HepG2 (cell line): ENCODE results near the gene TEAD1. TPM values are rescaled to one million over a fixed set of nuclear protein-coding genes. Genes with fewer than 3 reads are reported as not detected.

Experiments used
- ATAC-seq: fragments of 200-7000 bp; cut with Tn5 transposase; 3 replicates; pipeline ENCODE4 v1.9.1; 2020; ENCODE audit warnings: mild to moderate bottlenecking, moderate library complexity
- BruUV-seq: library from RNA; stranded (reverse); fragments of 400-500 nt; replicated peaks from 2 replicates; lab custom pipeline; 2021; lab: Mats Ljungman, UMichigan
- CTCF ChIA-PET: fragments of 300-600 bp; formaldehyde crosslinking; extraction: SDS; loops from one replicate; lab custom pipeline; 2021; ENCODE audit warnings: low total read pairs, inconsistent platforms, low intra/inter-chr PET ratio; lab: Yijun Ruan, JAX
- POLR2A ChIA-PET: fragments of 350-600 bp; sonication (Branson Sonifier 250); formaldehyde crosslinking; loops from one replicate; lab custom pipeline; 2020; ENCODE audit warnings: antibody characterized with exemption, inconsistent platforms; lab: Yijun Ruan, JAX
- DNase-seq: peaks from one replicate; pipeline ENCODE4 v3.0.0-alpha.2; 2015; ENCODE audit warnings: low spot score
- FAIRE-seq: peaks from 3 replicates; lab custom pipeline; 2011; peaks lifted over from hg19 to GRCh38; lab: Jason Lieb, UNC
- H2AFZ ChIP-seq: one replicate; pipeline ENCODE4 v1.6.1; 2011; ENCODE audit warnings: low read length, inconsistent platforms
- H3K27ac ChIP-seq: fragments of 300-600 bp; 3 replicates; pipeline ENCODE4 v1.8.0; 2011; ENCODE audit warnings: mixed run types, mild to moderate bottlenecking, mixed read lengths, low read length, inconsistent platforms; ENCODE audit not compliant: insufficient read depth; ENCODE audit errors: extremely low read length
- H3K27me3 ChIP-seq, 2 experiments: fragments of 200-600 bp in 1 of 2; 2 replicates in 1 of 2; 3 replicates in 1 of 2; pipeline versions ENCODE4 v1.6.0 to v1.8.0; 2011; ENCODE audit warnings: low read length in 2 of 2, mild to moderate bottlenecking in 2 of 2, moderate library complexity in 2 of 2, inconsistent platforms in 1 of 2; ENCODE audit not compliant: insufficient read depth in 2 of 2, control insufficient read depth in 1 of 2
- H3K36me3 ChIP-seq, 2 experiments: fragments of 200-600 bp in 1 of 2; replicated peaks in 1 of 2; 2 replicates in 1 of 2; 3 replicates in 1 of 2; pipeline versions ENCODE4 v1.5.1 to v1.8.0; 2011; ENCODE audit warnings: low read length in 2 of 2, inconsistent platforms in 1 of 2; ENCODE audit not compliant: insufficient read depth in 2 of 2, control insufficient read depth in 1 of 2
- H3K4me1 ChIP-seq: 2 replicates; pipeline ENCODE4 v1.5.1; 2012; ENCODE audit warnings: low read length, inconsistent platforms; ENCODE audit not compliant: insufficient read depth
- H3K4me2 ChIP-seq: 2 replicates; pipeline ENCODE4 v1.6.0; 2011; ENCODE audit warnings: low read depth, low read length, inconsistent platforms
- H3K4me3 ChIP-seq, 3 experiments: fragments of 200-600 bp in 1 of 3; sonication (generic), shearing (Covaris generic) in 1 of 3; replicated peaks in 1 of 3; 2 replicates each; pipeline ENCODE4 v1.5.1; 2011 to 2016; ENCODE audit warnings: low read length in 3 of 3, inconsistent platforms in 2 of 3, low read depth in 2 of 3, mild to moderate bottlenecking in 2 of 3, control low read depth in 1 of 3, mixed read lengths in 1 of 3; ENCODE audit not compliant: insufficient read depth in 1 of 3
- H3K79me2 ChIP-seq: one replicate; pipeline ENCODE4 v1.6.1; 2011; ENCODE audit warnings: low read length, inconsistent platforms; ENCODE audit not compliant: insufficient read depth
- H3K9ac ChIP-seq: 2 replicates; pipeline ENCODE4 v1.6.0; 2011; ENCODE audit warnings: mild to moderate bottlenecking, low read depth, low read length, inconsistent platforms; ENCODE audit not compliant: insufficient read depth
- H3K9me3 ChIP-seq: 2 replicates; pipeline ENCODE4 v1.5.1; 2012; ENCODE audit warnings: mild to moderate bottlenecking, low read length
- H4K20me1 ChIP-seq: 2 replicates; pipeline ENCODE4 v1.6.0; 2011; ENCODE audit warnings: inconsistent platforms, mild to moderate bottlenecking, low read length, moderate library complexity; ENCODE audit not compliant: insufficient read depth
- ATF4 ChIP-seq, 2 experiments: fragments of 450-650 bp in 1 of 2; sonication (generic) in 1 of 2; formaldehyde crosslinking; IDR thresholded peaks; 2 replicates each; pipeline versions ENCODE4 v1.5.0 to v1.8.0; 2020 to 2022; ENCODE audit warnings: mild to moderate bottlenecking in 1 of 2, missing genetic modification reagents in 1 of 2
- BCLAF1 ChIP-seq: fragments of 450-650 bp; IDR thresholded peaks from 2 replicates; pipeline ENCODE4 v1.6.1; 2017; ENCODE audit warnings: mild to moderate bottlenecking
- CBX5 ChIP-seq: sonication (generic); formaldehyde crosslinking; IDR thresholded peaks from 2 replicates; pipeline ENCODE4 v1.4.0; 2020; ENCODE audit warnings: missing genetic modification reagents, borderline replicate concordance
- CHCHD3 ChIP-seq: sonication (generic); formaldehyde crosslinking; IDR thresholded peaks from 2 replicates; pipeline ENCODE4 v1.8.0; 2022; ENCODE audit warnings: mild to moderate bottlenecking, missing genetic modification reagents, moderate library complexity
- HOXA7 ChIP-seq: sonication (generic); formaldehyde crosslinking; IDR thresholded peaks from 2 replicates; pipeline ENCODE4 v1.8.1; 2022; ENCODE audit warnings: mild to moderate bottlenecking, missing genetic modification reagents, moderate library complexity
- KDM6A ChIP-seq: IDR thresholded peaks from 2 replicates; pipeline ENCODE4 v1.6.1; 2016; ENCODE audit warnings: low read depth
- RARG ChIP-seq: sonication (generic); formaldehyde crosslinking; IDR thresholded peaks from 2 replicates; pipeline ENCODE4 v1.4.0; 2020; ENCODE audit warnings: low read depth, mild to moderate bottlenecking, missing genetic modification reagents
- RBM22 ChIP-seq: fragments of 200-400 bp; formaldehyde crosslinking; optimal IDR thresholded peaks from 2 replicates; pipeline ENCODE3; 2017; ENCODE audit warnings: mild to moderate bottlenecking, low read length, moderate library complexity
- TOPORS ChIP-seq: sonication (generic); formaldehyde crosslinking; IDR thresholded peaks from 2 replicates; pipeline ENCODE4 v1.8.0; 2023; ENCODE audit warnings: mild to moderate bottlenecking, missing genetic modification reagents
- ZBTB42 ChIP-seq: sonication (generic); formaldehyde crosslinking; IDR thresholded peaks from 2 replicates; pipeline ENCODE4 v1.5.0; 2020; ENCODE audit warnings: mild to moderate bottlenecking, missing genetic modification reagents
- ZNF33A ChIP-seq: sonication (generic); formaldehyde crosslinking; IDR thresholded peaks from 2 replicates; pipeline ENCODE4 v1.5.1; 2020; ENCODE audit warnings: missing genetic modification reagents, mild to moderate bottlenecking, moderate library complexity, borderline replicate concordance
- ZNF580 ChIP-seq: IDR thresholded peaks from 2 replicates; pipeline ENCODE4 v1.6.1; 2016; ENCODE audit warnings: low read depth, borderline replicate concordance
- WGBS: methylation state at CpG from one replicate; pipeline ENCODE4 v1.1.6; 2017; ENCODE audit warnings: low lambda C conversion rate; 5-methylcytosine and 5-hydroxymethylcytosine counted together
- in situ Hi-C: cut with HindIII; loops from 2 replicates; pipeline ENCODE4 v1.10.0; 2017; ENCODE audit warnings: low pct_unique_long_range_greater_than_20kb; ENCODE audit not compliant: extremely low pct_ligation_motif_present
- intact Hi-C: fragments of 100-400 bp; cut with micrococcal nuclease; formaldehyde crosslinking; loops from one replicate; pipeline ENCODE4 v1.10.0; 2022; ENCODE audit not compliant: unreplicated experiment
- polyA plus RNA-seq, 8 experiments: library from polyadenylated mRNA; depleted of rRNA in 3 of 8; stranded (reverse) in 7 of 8; unstranded in 1 of 8; fragments of >200 nt; fragmentation: Illumina TruSeq in 4 of 8; extraction: Trizol in 4 of 8; gene quantifications; 2 replicates each; pipeline versions ENCODE4 v1.2.1 to v1.2.3, GENCODE V29; 2011 to 2016; ENCODE audit warnings: low read depth in 4 of 8, missing spikeins in 1 of 8, mixed read lengths in 1 of 8; ENCODE audit not compliant: insufficient read depth in 1 of 8
- total RNA-seq, 5 experiments: library from RNA; depleted of rRNA; stranded (reverse); fragments of >200 nt; fragmentation: Illumina TruSeq; extraction: Trizol; gene quantifications; 2 replicates each; pipeline ENCODE4 v1.2.3, GENCODE V29; 2016; ENCODE audit warnings: low read depth in 1 of 5

TEAD1 gene
- total and polyA plus RNA-seq, 2 of the 13 experiments (the other 11 are each of a cell fraction or from before 2014, with no cell fraction given): 20.1 to 30.5 TPM

- H3K36me3 ChIP-seq: no peaks in the 10 kb centered on the region
- H3K4me2 ChIP-seq: no peak overlapping the region
- H4K20me1 ChIP-seq: no peaks in the 10 kb centered on the region
- TF ChIP-seq ZBTB42 (CRISPR knock-in tag) (no peak), HOXA7 (CRISPR knock-in tag) (no peak), CBX5 (no peak), ZNF33A (CRISPR knock-in tag) (no peak), KDM6A (CRISPR knock-in tag) (no peak), BCLAF1 (no peak), ZNF580 (CRISPR knock-in tag) (no peak), TOPORS (CRISPR knock-in tag) (no peak), CHCHD3 (CRISPR knock-in tag) (no peak), RARG (CRISPR knock-in tag) (no peak), ATF4 (CRISPR knock-in tag; IDR thresholded peaks at IDR 0.05) (no peak), RBM22 (no peak)
- 61% methylated on average over 4 of the region's 4 CpGs for WGBS
- BruUV-seq: no TSS peak
- intact Hi-C loops: no loop called here
- H3K9me3 ChIP-seq: no peaks in the 10 kb centered on the region
- in situ Hi-C loops: no loop called here
- H3K79me2 ChIP-seq: peaks cover 22% of the 10 kb centered on the region
- H3K4me1 ChIP-seq: peaks cover 69% of the 10 kb centered on the region
- ChIA-PET POLR2A (interaction anchor here (1.1 to 1.6 kb wide), 2 partner anchors 32 to 120 kb away, joined by 3 to 6 read pairs; no protein-coding TSS in a partner anchor), CTCF (no interaction called here)
- no peak overlapping the region for H3K9ac ChIP-seq
- FAIRE-seq (no peak), DNase-seq (no peak), ATAC-seq (no peak)
- H3K27ac ChIP-seq: no peak overlapping the region
- no peak overlapping the region for H3K4me3 ChIP-seq
- H2AFZ ChIP-seq: no peak overlapping the region
- H3K27me3 ChIP-seq: no peaks in the 10 kb centered on the region
Measured at GRCh38 chr11:12812849-12813248, 138.6 kb downstream of the TEAD1 start.
